RWPE1 (cell line): Measurements from ENCODE around the gene RXRA.

Source experiments
- CTCF ChIA-PET: fragments of 350-600 bp; sonication (Branson Sonifier 250); formaldehyde crosslinking; extraction: SDS; loops from one replicate; lab custom pipeline; 2021; lab: Yijun Ruan, JAX
- POLR2A ChIA-PET: fragments of 400-600 bp; formaldehyde crosslinking; extraction: SDS; loops from one replicate; lab custom pipeline; 2020; ENCODE audit warnings: antibody characterized with exemption; ENCODE audit not compliant: low non-redundant PET; lab: Yijun Ruan, JAX
- DNase-seq: peaks from one replicate; pipeline ENCODE4 v3.0.0; 2012; ENCODE audit warnings: low spot score
- H3K27ac ChIP-seq: fragments of 450-650 bp; 2 replicates; pipeline ENCODE4 v1.5.1; 2017
- CTCF ChIP-seq: fragments of 450-650 bp; conservative IDR thresholded peaks from 2 replicates; pipeline ENCODE4 v1.5.1; 2017; ENCODE audit warnings: low read depth, mild to moderate bottlenecking

Gene RXRA

GRCh38 chr9:134353539-134353938 lies 27.3 kb downstream of the RXRA start:
- DNase-seq, result no peak
- POLR2A ChIA-PET, result no interaction called here
- TF ChIP-seq CTCF, result no peak
- H3K27ac ChIP-seq, result peak overlapping the region; percentile 100
- CTCF ChIA-PET, result interaction anchor here (0.8 to 1.4 kb wide), 3 partner anchors 29 to 183 kb away, joined by 3 to 8 read pairs (median 5); no protein-coding TSS in a partner anchor

GRCh38 chr9:134355158-134355557 lies 28.9 kb downstream of the RXRA start:
- H3K27ac ChIP-seq, result peak overlapping the region; percentile 100
- no peak for DNase-seq
- no peak for TF ChIP-seq CTCF
- CTCF ChIA-PET, result interaction anchor here (0.6 to 1.4 kb wide), 7 partner anchors 20 to 289 kb away, joined by 3 to 8 read pairs (median 4); no protein-coding TSS in a partner anchor
- POLR2A ChIA-PET, result interaction anchor here (0.7 to 1.8 kb wide), 3 partner anchors 11 to 177 kb away, joined by 3 to 12 read pairs (median 5); no protein-coding TSS in a partner anchor

GRCh38 chr9:134355561-134356279 lies 29.5 kb downstream of the RXRA start:
- ChIA-PET CTCF (interaction anchor here (0.6 to 1.3 kb wide), 9 partner anchors 22 to 202 kb away, joined by 3 to 6 read pairs (median 4); no protein-coding TSS in a partner anchor), POLR2A (interaction anchor here (0.5 to 1.8 kb wide), 6 partner anchors 11 to 366 kb away, joined by 3 to 12 read pairs (median 5); no protein-coding TSS in a partner anchor)
- no peak for TF ChIP-seq CTCF
- H3K27ac ChIP-seq, result peak overlapping the region; percentile 100
- peak; percentile 88 for DNase-seq

GRCh38 chr9:134356496-134357470 lies 30.5 kb downstream of the RXRA start:
- peak overlapping the region; percentile 100 for H3K27ac ChIP-seq
- ChIA-PET POLR2A (interaction anchor here (0.6 to 1.8 kb wide), 3 partner anchors 10 to 54 kb away, joined by 3 to 12 read pairs (median 5); no protein-coding TSS in a partner anchor), CTCF (interaction anchor here (0.6 to 1.3 kb wide), 7 partner anchors 21 to 201 kb away, joined by 3 to 8 read pairs (median 4); no protein-coding TSS in a partner anchor)
- peak; percentile 81 for DNase-seq
- TF ChIP-seq CTCF, result no peak

- DNase-seq, result peak; percentile 66
- ChIA-PET CTCF (no interaction called here), POLR2A (no interaction called here)
- no peak for TF ChIP-seq CTCF
- H3K27ac ChIP-seq, result peak overlapping the region; percentile 100
These were observed 31.4 kb downstream of the RXRA start for GRCh38 chr9:134357631-134358025.
